ENCODE measurements around the gene LRRC8C. TPM values are rescaled to one million over a fixed set of nuclear protein-coding genes. Genes with fewer than 3 reads are reported as not detected.
"Not testable (repeated sequence)": the region's sequence is repeated elsewhere in the genome, so short reads cannot be mapped to it uniquely, and the experiment has no call there.

LRRC8C gene
- total RNA-seq, 1 donor from 2014 or later: 2.3 TPM

GRCh38 chr1:89590341-89591080, 42.4 kb upstream of the LRRC8C start:
- no peaks in the 10 kb centered on the region for H3K36me3 Mint-ChIP-seq (ENCODE audit: low read depth, unreplicated experiment)
- H3K27me3 Mint-ChIP-seq (ENCODE audit: low read depth, unreplicated experiment): no peaks in the 10 kb centered on the region
- no peak for TF ChIP-seq EZH2 (IDR thresholded peaks at IDR 0.05; ENCODE audit: insufficient read depth, low read length)
- TF ChIP-seq, protein P1, sequence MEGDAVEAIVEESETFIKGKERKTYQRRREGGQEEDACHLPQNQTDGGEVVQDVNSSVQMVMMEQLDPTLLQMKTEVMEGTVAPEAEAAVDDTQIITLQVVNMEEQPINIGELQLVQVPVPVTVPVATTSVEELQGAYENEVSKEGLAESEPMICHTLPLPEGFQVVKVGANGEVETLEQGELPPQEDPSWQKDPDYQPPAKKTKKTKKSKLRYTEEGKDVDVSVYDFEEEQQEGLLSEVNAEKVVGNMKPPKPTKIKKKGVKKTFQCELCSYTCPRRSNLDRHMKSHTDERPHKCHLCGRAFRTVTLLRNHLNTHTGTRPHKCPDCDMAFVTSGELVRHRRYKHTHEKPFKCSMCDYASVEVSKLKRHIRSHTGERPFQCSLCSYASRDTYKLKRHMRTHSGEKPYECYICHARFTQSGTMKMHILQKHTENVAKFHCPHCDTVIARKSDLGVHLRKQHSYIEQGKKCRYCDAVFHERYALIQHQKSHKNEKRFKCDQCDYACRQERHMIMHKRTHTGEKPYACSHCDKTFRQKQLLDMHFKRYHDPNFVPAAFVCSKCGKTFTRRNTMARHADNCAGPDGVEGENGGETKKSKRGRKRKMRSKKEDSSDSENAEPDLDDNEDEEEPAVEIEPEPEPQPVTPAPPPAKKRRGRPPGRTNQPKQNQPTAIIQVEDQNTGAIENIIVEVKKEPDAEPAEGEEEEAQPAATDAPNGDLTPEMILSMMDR (IDR thresholded peaks at IDR 0.05; ENCODE audit: insufficient read depth, low read depth, low read length): no peak
- DNase-seq (ENCODE audit: low read depth) (no peak), FAIRE-seq (no peak)
- Histone ChIP-seq H3K27ac (ENCODE audit: low read depth, low read length) (no peak overlapping the region), H3K9me3 (ENCODE audit: insufficient read depth, low read depth, low read length) (no peaks in the 10 kb centered on the region), H3K4me1 (ENCODE audit: insufficient read depth, low read length) (no peaks in the 10 kb centered on the region), H3K9ac (ENCODE audit: low read length) (no peak overlapping the region), H3K36me3 (ENCODE audit: insufficient read depth, low read length) (no peaks in the 10 kb centered on the region), H4K20me1 (ENCODE audit: insufficient read depth, low read length) (no peaks in the 10 kb centered on the region), H3K4me3 (ENCODE audit: insufficient read depth, low read depth, low read length) (no peak overlapping the region), H2AFZ (ENCODE audit: low read depth, low read length) (no peak overlapping the region), H3K27me3 (ENCODE audit: insufficient read depth, low read length) (no peaks in the 10 kb centered on the region), H3K79me2 (ENCODE audit: insufficient read depth, low read length) (no peaks in the 10 kb centered on the region), H3K4me2 (ENCODE audit: low read length) (no peak overlapping the region)
- H3K4me1 Mint-ChIP-seq (ENCODE audit: low read depth, unreplicated experiment): peaks cover 13% of the 10 kb centered on the region
- H3K27ac Mint-ChIP-seq (ENCODE audit: unreplicated experiment): no peak overlapping the region
- H3K4me3 Mint-ChIP-seq (ENCODE audit: unreplicated experiment): no peak overlapping the region
- no peaks in the 10 kb centered on the region for H3K9me3 Mint-ChIP-seq (ENCODE audit: unreplicated experiment)

- H3K27me3 Mint-ChIP-seq (ENCODE audit: low read depth, unreplicated experiment); H3K4me3 ChIP-seq (ENCODE audit: insufficient read depth, low read depth, low read length); FAIRE-seq; H3K27ac ChIP-seq (ENCODE audit: low read depth, low read length); H4K20me1 ChIP-seq (ENCODE audit: insufficient read depth, low read length); DNase-seq (ENCODE audit: low read depth); H3K27ac Mint-ChIP-seq (ENCODE audit: unreplicated experiment); H2AFZ ChIP-seq (ENCODE audit: low read depth, low read length); H3K79me2 ChIP-seq (ENCODE audit: insufficient read depth, low read length); H3K36me3 Mint-ChIP-seq (ENCODE audit: low read depth, unreplicated experiment); H3K36me3 ChIP-seq (ENCODE audit: insufficient read depth, low read length); H3K9me3 ChIP-seq (ENCODE audit: insufficient read depth, low read depth, low read length); H3K4me2 ChIP-seq (ENCODE audit: low read length); H3K27me3 ChIP-seq (ENCODE audit: insufficient read depth, low read length); H3K4me1 ChIP-seq (ENCODE audit: insufficient read depth, low read length); H3K4me3 Mint-ChIP-seq (ENCODE audit: unreplicated experiment); H3K9ac ChIP-seq (ENCODE audit: low read length); H3K9me3 Mint-ChIP-seq (ENCODE audit: unreplicated experiment): not testable (repeated sequence)
- H3K4me1 Mint-ChIP-seq (ENCODE audit: low read depth, unreplicated experiment): peaks cover 13% of the 10 kb centered on the region
These were observed 40.0 kb upstream of the LRRC8C start for GRCh38 chr1:89592861-89593302.

DNA sequence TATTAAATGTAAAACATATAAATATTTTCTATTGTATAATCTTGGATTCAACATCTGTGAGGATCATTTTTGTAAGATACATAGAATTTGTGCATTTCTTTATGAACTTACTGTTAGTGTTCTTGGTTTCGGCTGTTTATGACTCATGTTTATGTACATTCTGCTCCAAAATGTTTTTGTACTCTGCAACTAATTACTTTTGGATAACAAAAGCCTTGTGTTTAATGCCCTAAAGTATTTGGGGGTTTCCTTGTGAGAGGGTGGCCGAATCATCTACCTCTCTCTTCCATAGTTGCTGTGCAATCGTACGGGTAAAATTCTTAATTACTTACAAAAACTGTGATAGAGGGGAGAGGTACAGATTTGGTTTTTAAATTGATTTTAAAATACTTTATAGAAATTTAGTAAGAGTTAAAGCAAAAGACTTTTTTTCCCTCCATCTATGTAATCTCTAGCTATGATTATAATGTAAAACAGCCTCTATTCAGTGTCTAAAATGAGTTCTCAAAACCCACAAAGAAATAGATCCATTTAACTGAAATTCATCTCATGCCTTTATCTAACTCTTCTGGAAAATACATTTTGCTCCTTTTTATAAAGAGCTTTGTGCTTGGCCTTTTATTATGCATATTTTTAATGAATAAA, 38.7 kb upstream of the LRRC8C start:
- Histone ChIP-seq H3K9me3 (ENCODE audit: insufficient read depth, low read depth, low read length) (no peaks in the 10 kb centered on the region), H3K27me3 (ENCODE audit: insufficient read depth, low read length) (no peaks in the 10 kb centered on the region), H3K79me2 (ENCODE audit: insufficient read depth, low read length) (no peaks in the 10 kb centered on the region), H3K4me1 (ENCODE audit: insufficient read depth, low read length) (no peaks in the 10 kb centered on the region), H4K20me1 (ENCODE audit: insufficient read depth, low read length) (no peaks in the 10 kb centered on the region), H3K36me3 (ENCODE audit: insufficient read depth, low read length) (no peaks in the 10 kb centered on the region), H3K4me3 (ENCODE audit: insufficient read depth, low read depth, low read length) (no peak overlapping the region), H3K27ac (ENCODE audit: low read depth, low read length) (no peak overlapping the region), H2AFZ (ENCODE audit: low read depth, low read length) (no peak overlapping the region), H3K9ac (ENCODE audit: low read length) (no peak overlapping the region), H3K4me2 (ENCODE audit: low read length) (no peak overlapping the region)
- Mint-ChIP-seq H3K9me3 (ENCODE audit: unreplicated experiment) (no peaks in the 10 kb centered on the region), H3K27me3 (ENCODE audit: low read depth, unreplicated experiment) (no peaks in the 10 kb centered on the region), H3K4me1 (ENCODE audit: low read depth, unreplicated experiment) (peaks cover 11% of the 10 kb centered on the region), H3K4me3 (ENCODE audit: unreplicated experiment) (no peak overlapping the region), H3K36me3 (ENCODE audit: low read depth, unreplicated experiment) (no peaks in the 10 kb centered on the region), H3K27ac (ENCODE audit: unreplicated experiment) (no peak overlapping the region)
- DNase-seq (ENCODE audit: low read depth) (no peak), FAIRE-seq (no peak)
- TF ChIP-seq, protein P1 (IDR thresholded peaks at IDR 0.05; ENCODE audit: insufficient read depth, low read depth, low read length): no peak
- no peak for TF ChIP-seq EZH2 (IDR thresholded peaks at IDR 0.05; ENCODE audit: insufficient read depth, low read length)

All from astrocyte (in vitro differentiated cells and primary cell).